NT2/D1 (cell line): Measurements from ENCODE around the gene GRB14.

Experiments used
- SUZ12 ChIP-seq: IDR thresholded peaks from 2 replicates; pipeline ENCODE4 v1.6.1; 2011; ENCODE audit not compliant: insufficient read length, insufficient read depth; ENCODE audit errors: extremely low read depth
- YY1 ChIP-seq: IDR thresholded peaks from 2 replicates; pipeline ENCODE4 v1.6.1; 2011; ENCODE audit not compliant: insufficient read length, insufficient read depth
- ZNF274 ChIP-seq: IDR thresholded peaks from 2 replicates; pipeline ENCODE4 v1.6.1; 2011; ENCODE audit warnings: mild to moderate bottlenecking, low read depth, low read length

DNA sequence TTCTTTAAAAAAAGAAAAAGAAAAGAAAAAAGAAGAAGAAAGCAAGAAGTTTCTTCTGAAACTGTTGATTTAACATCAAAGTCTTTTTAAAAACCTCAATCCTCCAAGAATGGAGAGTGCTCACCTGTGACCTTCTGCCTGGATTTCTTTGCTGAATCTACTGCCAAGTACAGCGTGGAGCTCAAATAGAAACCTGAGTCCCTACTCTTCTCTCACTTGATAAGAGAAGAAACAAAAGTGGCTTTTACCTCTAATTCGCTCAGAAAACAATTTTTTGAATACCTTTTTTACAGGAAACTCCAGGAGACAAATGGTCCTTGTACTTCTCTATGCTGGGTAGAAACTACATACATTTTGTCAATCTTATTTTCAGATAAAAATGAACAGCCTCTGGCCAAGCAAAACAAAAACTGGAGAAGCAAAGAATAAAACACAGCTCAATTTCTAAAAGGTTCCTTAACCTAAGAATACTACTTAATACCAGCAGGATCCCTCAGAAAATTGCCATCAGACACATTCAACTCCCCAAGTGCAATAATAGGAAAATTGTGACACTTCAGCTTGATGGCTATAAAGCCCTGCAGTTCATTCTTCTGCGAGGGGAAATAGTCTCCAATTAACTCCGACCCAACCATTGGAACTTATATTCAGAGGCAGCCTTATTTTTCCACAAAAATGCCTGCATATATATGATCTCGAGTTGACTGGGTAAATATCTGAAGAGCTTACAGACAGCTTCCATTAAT, 85.8 kb downstream of the GRB14 start:
- TF ChIP-seq YY1 (no peak), SUZ12 (no peak), ZNF274 (no peak)
